GM18861 (cell line): ENCODE measurements around the gene CRIP3.

ENCODE experiments used
- ATAC-seq: cut with Tn5 transposase; IDR thresholded peaks from one replicate; pipeline ENCODE4 v1.9.1; 2021; ENCODE audit not compliant: unreplicated experiment

Gene CRIP3

GRCh38 chr6:43290905-43291355 lies 17.7 kb downstream of the CRIP3 start:
- no peak for ATAC-seq

- ATAC-seq, result no peak
Measured at GRCh38 chr6:43290339-43290904, 18.2 kb downstream of the CRIP3 start.

GRCh38 chr6:43287717-43288679 lies 20.6 kb downstream of the CRIP3 start:
- ATAC-seq, result no peak

- ATAC-seq, result no peak
Measured at GRCh38 chr6:43286980-43287716, 21.5 kb downstream of the CRIP3 start.

- no peak for ATAC-seq
Measured at GRCh38 chr6:43286456-43286979, 22.1 kb downstream of the CRIP3 start.

- ATAC-seq, result no peak
Measured at GRCh38 chr6:43285832-43286231, 22.8 kb downstream of the CRIP3 start.

GRCh38 chr6:43284991-43285781 lies 23.4 kb downstream of the CRIP3 start:
- no peak for ATAC-seq

- no peak for ATAC-seq
Measured at GRCh38 chr6:43283905-43284304, 24.7 kb downstream of the CRIP3 start.

GRCh38 chr6:43283514-43283901 lies 25.1 kb downstream of the CRIP3 start:
- ATAC-seq, result no peak

- no peak for ATAC-seq
Measured at GRCh38 chr6:43282636-43283513, 25.8 kb downstream of the CRIP3 start.

GRCh38 chr6:43282060-43282459 lies 26.6 kb downstream of the CRIP3 start:
- no peak for ATAC-seq

GRCh38 chr6:43280234-43280633 lies 28.4 kb downstream of the CRIP3 start:
- ATAC-seq, result no peak

- no peak for ATAC-seq
Measured at GRCh38 chr6:43278524-43279078, 30.0 kb downstream of the CRIP3 start.

GRCh38 chr6:43277643-43278523 lies 30.7 kb downstream of the CRIP3 start:
- ATAC-seq, result no peak

GRCh38 chr6:43277306-43277642 lies 31.4 kb downstream of the CRIP3 start:
- no peak for ATAC-seq

GRCh38 chr6:43276577-43277305 lies 31.9 kb downstream of the CRIP3 start:
- no peak for ATAC-seq

- no peak for ATAC-seq
Measured at GRCh38 chr6:43275801-43276576, 32.6 kb downstream of the CRIP3 start.
